ENCODE data around the gene ZNF714.

The ZNF714 gene

GRCh38 chr19:21127001-21127400, 45.0 kb downstream of the ZNF714 start:
- ATAC-seq: no peak
- TF ChIP-seq OSR1 (CRISPR knock-in tag; IDR thresholded peaks at IDR 0.05) (no peak), TSHZ2 (CRISPR knock-in tag; IDR thresholded peaks at IDR 0.05) (no peak), BACH2 (CRISPR knock-in tag; IDR thresholded peaks at IDR 0.05; ENCODE audit: borderline replicate concordance) (no peak), ZNF8 (CRISPR knock-in tag; IDR thresholded peaks at IDR 0.05) (no peak), ISL1 (CRISPR knock-in tag; IDR thresholded peaks at IDR 0.05) (no peak), ARNTL (CRISPR knock-in tag; IDR thresholded peaks at IDR 0.05; ENCODE audit: borderline replicate concordance, low read depth) (no peak), ZFP3 (CRISPR knock-in tag; IDR thresholded peaks at IDR 0.05) (no peak), TCF4 (CRISPR knock-in tag; IDR thresholded peaks at IDR 0.05; ENCODE audit: borderline replicate concordance) (no peak), ESRRG (CRISPR knock-in tag; IDR thresholded peaks at IDR 0.05) (no peak)

DNA sequence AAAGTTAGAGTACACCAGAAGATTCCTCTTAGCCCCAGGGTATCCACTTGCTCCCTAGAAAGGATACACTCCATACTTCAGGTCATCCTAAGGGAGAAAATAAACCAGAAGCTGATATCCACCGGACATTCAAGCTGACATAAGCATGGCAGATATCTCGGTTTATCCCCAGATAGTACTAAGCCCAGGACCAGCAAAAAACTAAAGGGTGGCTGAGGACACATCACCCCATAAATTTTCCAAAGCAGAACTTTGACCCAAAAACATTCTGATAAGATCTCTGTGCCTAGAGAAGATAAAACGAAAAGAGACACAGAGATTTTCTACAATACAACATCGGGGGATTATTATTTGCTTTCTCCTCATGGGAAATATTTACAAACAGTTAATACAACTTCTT, 45.9 kb downstream of the ZNF714 start:
- no peak for TF ChIP-seq ISL1 (CRISPR knock-in tag; IDR thresholded peaks at IDR 0.05)
- no peak for TF ChIP-seq SNAI2 (CRISPR knock-in tag; IDR thresholded peaks at IDR 0.05)
- TF ChIP-seq ESRRG (CRISPR knock-in tag; IDR thresholded peaks at IDR 0.05): no peak
- no peak for TF ChIP-seq GLIS3 (CRISPR knock-in tag; IDR thresholded peaks at IDR 0.05)
- no peak for TF ChIP-seq ZC3H10 (CRISPR knock-in tag; IDR thresholded peaks at IDR 0.05)
- no peak for TF ChIP-seq ARNTL (CRISPR knock-in tag; IDR thresholded peaks at IDR 0.05; ENCODE audit: borderline replicate concordance, low read depth)
- TF ChIP-seq TOX (CRISPR knock-in tag; IDR thresholded peaks at IDR 0.05; ENCODE audit: borderline replicate concordance): no peak
- TF ChIP-seq RARB (CRISPR knock-in tag; IDR thresholded peaks at IDR 0.05): no peak
- no peak for TF ChIP-seq TCF4 (CRISPR knock-in tag; IDR thresholded peaks at IDR 0.05; ENCODE audit: borderline replicate concordance)
- no peak for TF ChIP-seq TSHZ2 (CRISPR knock-in tag; IDR thresholded peaks at IDR 0.05)
- no peak for TF ChIP-seq ZNF70 (CRISPR knock-in tag; IDR thresholded peaks at IDR 0.05)
- TF ChIP-seq, protein P1, sequence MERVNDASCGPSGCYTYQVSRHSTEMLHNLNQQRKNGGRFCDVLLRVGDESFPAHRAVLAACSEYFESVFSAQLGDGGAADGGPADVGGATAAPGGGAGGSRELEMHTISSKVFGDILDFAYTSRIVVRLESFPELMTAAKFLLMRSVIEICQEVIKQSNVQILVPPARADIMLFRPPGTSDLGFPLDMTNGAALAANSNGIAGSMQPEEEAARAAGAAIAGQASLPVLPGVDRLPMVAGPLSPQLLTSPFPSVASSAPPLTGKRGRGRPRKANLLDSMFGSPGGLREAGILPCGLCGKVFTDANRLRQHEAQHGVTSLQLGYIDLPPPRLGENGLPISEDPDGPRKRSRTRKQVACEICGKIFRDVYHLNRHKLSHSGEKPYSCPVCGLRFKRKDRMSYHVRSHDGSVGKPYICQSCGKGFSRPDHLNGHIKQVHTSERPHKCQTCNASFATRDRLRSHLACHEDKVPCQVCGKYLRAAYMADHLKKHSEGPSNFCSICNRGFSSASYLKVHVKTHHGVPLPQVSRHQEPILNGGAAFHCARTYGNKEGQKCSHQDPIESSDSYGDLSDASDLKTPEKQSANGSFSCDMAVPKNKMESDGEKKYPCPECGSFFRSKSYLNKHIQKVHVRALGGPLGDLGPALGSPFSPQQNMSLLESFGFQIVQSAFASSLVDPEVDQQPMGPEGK (CRISPR knock-in tag; IDR thresholded peaks at IDR 0.05; ENCODE audit: borderline replicate concordance): no peak
- TF ChIP-seq ZFP3 (CRISPR knock-in tag; IDR thresholded peaks at IDR 0.05): no peak
- no peak for TF ChIP-seq ZNF8 (CRISPR knock-in tag; IDR thresholded peaks at IDR 0.05)
- ATAC-seq: no peak

- TF ChIP-seq, protein P2, sequence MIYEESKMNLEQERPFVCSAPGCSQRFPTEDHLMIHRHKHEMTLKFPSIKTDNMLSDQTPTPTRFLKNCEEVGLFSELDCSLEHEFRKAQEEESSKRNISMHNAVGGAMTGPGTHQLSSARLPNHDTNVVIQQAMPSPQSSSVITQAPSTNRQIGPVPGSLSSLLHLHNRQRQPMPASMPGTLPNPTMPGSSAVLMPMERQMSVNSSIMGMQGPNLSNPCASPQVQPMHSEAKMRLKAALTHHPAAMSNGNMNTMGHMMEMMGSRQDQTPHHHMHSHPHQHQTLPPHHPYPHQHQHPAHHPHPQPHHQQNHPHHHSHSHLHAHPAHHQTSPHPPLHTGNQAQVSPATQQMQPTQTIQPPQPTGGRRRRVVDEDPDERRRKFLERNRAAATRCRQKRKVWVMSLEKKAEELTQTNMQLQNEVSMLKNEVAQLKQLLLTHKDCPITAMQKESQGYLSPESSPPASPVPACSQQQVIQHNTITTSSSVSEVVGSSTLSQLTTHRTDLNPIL (CRISPR knock-in tag; IDR thresholded peaks at IDR 0.05; ENCODE audit: low read depth): no peak
- TF ChIP-seq RARB (CRISPR knock-in tag; IDR thresholded peaks at IDR 0.05): no peak
- TF ChIP-seq TSHZ2 (CRISPR knock-in tag; IDR thresholded peaks at IDR 0.05): no peak
- no peak for TF ChIP-seq ZFP3 (CRISPR knock-in tag; IDR thresholded peaks at IDR 0.05)
- TF ChIP-seq ZC3H10 (CRISPR knock-in tag; IDR thresholded peaks at IDR 0.05): no peak
- TF ChIP-seq ZNF70 (CRISPR knock-in tag; IDR thresholded peaks at IDR 0.05): no peak
- no peak for TF ChIP-seq ISL1 (CRISPR knock-in tag; IDR thresholded peaks at IDR 0.05)
- no peak for ATAC-seq
Measured at GRCh38 chr19:21128901-21129698, 47.1 kb downstream of the ZNF714 start.
